Measurements from ENCODE around the gene PHF13. TPM values are rescaled to one million over a fixed set of nuclear protein-coding genes. Genes with fewer than 3 reads are reported as not detected.

The PHF13 gene
- total RNA-seq, 4 donors from 2014 or later: 12.6 to 21.7 (median 17.0) TPM

GRCh38 chr1:6587261-6588005 is 26.1 kb upstream of the PHF13 start:
- H3K27ac ChIP-seq: peak overlapping the region; percentile 46
- H3K36me3 ChIP-seq: peaks cover 45% of the 10 kb centered on the region
- no peak for DNase-seq (ENCODE audit: low spot score in 2 of 2)
- TF ChIP-seq POLR2A (IDR thresholded peaks at IDR 0.05) (no peak), POLR2AphosphoS5 (IDR thresholded peaks at IDR 0.05) (no peak), CTCF (IDR thresholded peaks at IDR 0.05) (no peak), EP300 (IDR thresholded peaks at IDR 0.05) (no peak)
- WGBS: 10% methylated on average over 9 of the region's 13 CpGs
- H3K9me3 ChIP-seq: no peaks in the 10 kb centered on the region
- H3K4me1 ChIP-seq: peaks cover 63% of the 10 kb centered on the region
- no peak overlapping the region for H3K4me3 ChIP-seq
- H3K27me3 ChIP-seq: no peaks in the 10 kb centered on the region

DNA sequence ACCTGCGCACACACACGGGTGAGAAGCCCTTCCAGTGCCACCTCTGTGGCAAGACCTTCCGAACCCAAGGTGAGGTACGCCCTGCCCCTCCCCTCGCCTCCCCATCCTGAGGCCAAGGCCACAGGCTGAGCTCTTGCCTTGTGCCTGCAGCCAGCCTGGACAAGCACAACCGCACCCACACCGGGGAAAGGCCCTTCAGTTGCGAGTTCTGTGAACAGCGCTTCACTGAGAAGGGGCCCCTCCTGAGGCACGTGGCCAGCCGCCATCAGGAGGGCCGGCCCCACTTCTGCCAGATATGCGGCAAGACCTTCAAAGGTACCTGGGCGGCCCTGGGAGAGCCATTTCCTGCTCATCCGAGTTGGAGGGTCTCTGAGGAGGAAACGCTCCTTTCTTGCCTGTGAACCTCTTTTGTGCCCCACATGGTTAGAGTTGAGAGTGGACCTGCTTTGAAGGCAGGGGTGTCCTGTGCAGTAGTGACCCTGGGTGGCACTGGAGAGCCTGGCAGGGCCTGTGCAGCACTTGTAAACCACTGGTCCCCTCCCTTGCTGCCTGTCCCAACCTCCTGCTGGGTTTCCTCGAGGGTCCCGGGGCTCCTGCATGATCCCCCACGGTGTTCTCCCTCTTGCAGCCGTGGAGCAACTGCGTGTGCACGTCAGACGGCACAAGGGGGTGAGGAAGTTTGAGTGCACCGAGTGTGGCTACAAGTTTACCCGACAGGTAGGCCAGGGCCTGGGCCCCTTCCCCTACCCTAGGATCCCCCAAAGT is 25.2 kb upstream of the PHF13 start:
- Histone ChIP-seq H3K36me3 (peaks cover 53% of the 10 kb centered on the region), H3K9me3 (no peaks in the 10 kb centered on the region), H3K27ac (peak overlapping the region; percentile 46), H3K27me3 (no peaks in the 10 kb centered on the region), H3K4me3 (no peak overlapping the region), H3K4me1 (peaks cover 60% of the 10 kb centered on the region)
- no peak for DNase-seq (ENCODE audit: low spot score in 2 of 2)
- TF ChIP-seq CTCF (IDR thresholded peaks at IDR 0.05) (no peak), POLR2A (IDR thresholded peaks at IDR 0.05) (no peak)
- 69% methylated on average over 7 of the region's 25 CpGs for whole genome bisulfite sequencing

DNA sequence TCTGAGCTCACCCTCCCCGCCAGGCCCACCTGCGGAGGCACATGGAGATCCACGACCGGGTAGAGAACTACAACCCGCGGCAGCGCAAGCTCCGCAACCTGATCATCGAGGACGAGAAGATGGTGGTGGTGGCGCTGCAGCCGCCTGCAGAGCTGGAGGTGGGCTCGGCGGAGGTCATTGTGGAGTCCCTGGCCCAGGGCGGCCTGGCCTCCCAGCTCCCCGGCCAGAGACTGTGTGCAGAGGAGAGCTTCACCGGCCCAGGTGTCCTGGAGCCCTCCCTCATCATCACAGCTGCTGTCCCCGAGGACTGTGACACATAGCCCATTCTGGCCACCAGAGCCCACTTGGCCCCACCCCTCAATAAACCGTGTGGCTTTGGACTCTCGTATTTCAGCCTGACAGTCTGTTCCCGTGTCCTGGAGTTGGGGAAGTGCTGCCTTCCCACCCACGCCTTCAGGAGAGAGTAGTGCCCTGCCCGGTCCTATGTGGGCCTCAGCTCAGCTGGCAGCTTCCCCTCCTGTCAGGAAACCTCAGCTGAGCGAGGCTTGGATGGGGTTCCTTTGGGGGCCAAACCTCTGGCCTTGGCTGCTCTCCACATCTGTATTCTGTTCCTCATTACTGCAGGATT is 24.5 kb upstream of the PHF13 start:
- Histone ChIP-seq H3K9me3 (no peaks in the 10 kb centered on the region), H3K36me3 (peaks cover 60% of the 10 kb centered on the region), H3K27me3 (no peaks in the 10 kb centered on the region), H3K4me1 (peaks cover 60% of the 10 kb centered on the region), H3K4me3 (no peak overlapping the region), H3K27ac (no peak overlapping the region)
- 88% methylated on average over 8 of the region's 24 CpGs for WGBS
- TF ChIP-seq POLR2AphosphoS5 (IDR thresholded peaks at IDR 0.05): no peak
- no peak for TF ChIP-seq EP300 (IDR thresholded peaks at IDR 0.05)
- no peak for TF ChIP-seq CTCF (IDR thresholded peaks at IDR 0.05)
- no peak for TF ChIP-seq POLR2A (IDR thresholded peaks at IDR 0.05)
- no peak for DNase-seq (ENCODE audit: low spot score in 2 of 2)

- no peak for TF ChIP-seq POLR2AphosphoS5 (IDR thresholded peaks at IDR 0.05)
- TF ChIP-seq EP300 (IDR thresholded peaks at IDR 0.05): no peak
- no peak for TF ChIP-seq CTCF (IDR thresholded peaks at IDR 0.05)
Measured at GRCh38 chr1:6590046-6590445, 23.5 kb upstream of the PHF13 start.

GRCh38 chr1:6591222-6591621 is 22.3 kb upstream of the PHF13 start:
- no peaks in the 10 kb centered on the region for H3K27me3 ChIP-seq
- 87% methylated on average over 13 of the region's 13 CpGs for WGBS
- TF ChIP-seq POLR2AphosphoS5 (IDR thresholded peaks at IDR 0.05) (no peak), EP300 (IDR thresholded peaks at IDR 0.05) (no peak), POLR2A (IDR thresholded peaks at IDR 0.05) (no peak), CTCF (IDR thresholded peaks at IDR 0.05) (no peak)
- peaks cover 47% of the 10 kb centered on the region for H3K4me1 ChIP-seq
- peaks cover 83% of the 10 kb centered on the region for H3K36me3 ChIP-seq
- H3K9me3 ChIP-seq: no peaks in the 10 kb centered on the region
- no peak overlapping the region for H3K27ac ChIP-seq
- no peak overlapping the region for H3K4me3 ChIP-seq
- no peak for DNase-seq (ENCODE audit: low spot score in 2 of 2)

More at GRCh38 chr1:6590046-6590445, 23.5 kb upstream of the PHF13 start:
- no peak for DNase-seq (ENCODE audit: low spot score in 2 of 2)
- no peaks in the 10 kb centered on the region for H3K9me3 ChIP-seq
- peaks cover 71% of the 10 kb centered on the region for H3K36me3 ChIP-seq
- no peak overlapping the region for H3K27ac ChIP-seq
- H3K4me1 ChIP-seq: peaks cover 51% of the 10 kb centered on the region
- H3K27me3 ChIP-seq: no peaks in the 10 kb centered on the region
- H3K4me3 ChIP-seq: no peak overlapping the region
- 80% methylated on average over 4 of the region's 7 CpGs for WGBS
